ENCODE results near the gene ZNF710.
"Not testable (repeated sequence)": the region's sequence is repeated elsewhere in the genome, so short reads cannot be mapped to it uniquely, and the experiment has no call there.

ZNF710 gene

DNA sequence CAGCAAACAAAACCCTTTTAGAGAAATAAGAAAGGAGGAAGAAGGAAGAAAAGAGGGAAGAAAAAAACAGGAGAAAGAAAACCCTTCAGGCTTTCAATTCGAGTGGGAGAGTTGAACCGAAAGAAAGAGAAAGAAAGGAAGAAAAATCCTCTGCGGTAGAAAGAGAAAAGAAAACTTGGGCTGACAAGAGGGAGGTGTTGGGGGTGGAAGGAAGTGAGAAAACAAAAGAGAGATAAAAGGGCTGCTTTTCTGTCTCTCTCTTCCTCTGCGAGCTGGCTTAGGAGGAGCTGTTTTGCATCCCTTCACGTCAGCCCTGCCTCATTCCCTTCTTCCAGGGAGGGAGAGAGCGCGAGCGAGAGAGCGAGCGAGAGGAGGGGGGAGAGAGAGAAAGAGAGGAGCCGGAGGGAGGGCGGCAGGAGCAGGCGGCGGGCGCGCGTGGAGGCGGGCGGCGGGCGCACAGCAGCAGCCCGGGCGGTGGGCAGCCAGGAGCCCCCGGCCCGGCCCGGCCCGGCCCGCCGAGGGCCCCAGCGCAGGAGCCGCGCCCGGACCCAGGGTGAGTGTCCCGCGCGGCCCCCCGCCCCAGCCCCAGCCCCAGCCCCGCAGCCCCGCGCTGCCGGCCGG lies at the start of gene ZNF710:
TSS of gene ZNF710 (plus strand) at position 263 of the 621 bp plus-strand sequence. CDS start 65,814 bp downstream, outside the sequence.
- peak in 1 of 2 experiments; percentile 6 for DNase-seq

DNA sequence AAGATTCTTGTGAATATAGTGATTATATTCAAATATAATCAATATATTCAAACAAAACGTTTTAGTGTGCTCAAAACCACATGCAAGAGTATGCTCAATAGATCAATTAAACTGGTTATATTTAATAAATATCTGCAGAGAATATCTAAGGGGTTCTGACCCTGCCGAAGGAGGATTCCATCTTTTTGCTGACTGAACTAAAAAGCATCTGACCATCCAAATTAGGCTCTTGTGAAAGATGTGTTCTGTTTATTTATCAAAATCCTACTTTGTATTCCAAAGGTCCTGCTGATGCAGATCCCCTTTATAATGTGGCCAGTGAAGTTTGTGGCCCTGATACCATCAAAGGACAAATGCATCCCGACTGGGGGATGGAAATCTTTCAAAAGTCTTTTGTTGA lies 46.6 kb upstream of the ZNF710 start:
- DNase-seq: no peak

DNA sequence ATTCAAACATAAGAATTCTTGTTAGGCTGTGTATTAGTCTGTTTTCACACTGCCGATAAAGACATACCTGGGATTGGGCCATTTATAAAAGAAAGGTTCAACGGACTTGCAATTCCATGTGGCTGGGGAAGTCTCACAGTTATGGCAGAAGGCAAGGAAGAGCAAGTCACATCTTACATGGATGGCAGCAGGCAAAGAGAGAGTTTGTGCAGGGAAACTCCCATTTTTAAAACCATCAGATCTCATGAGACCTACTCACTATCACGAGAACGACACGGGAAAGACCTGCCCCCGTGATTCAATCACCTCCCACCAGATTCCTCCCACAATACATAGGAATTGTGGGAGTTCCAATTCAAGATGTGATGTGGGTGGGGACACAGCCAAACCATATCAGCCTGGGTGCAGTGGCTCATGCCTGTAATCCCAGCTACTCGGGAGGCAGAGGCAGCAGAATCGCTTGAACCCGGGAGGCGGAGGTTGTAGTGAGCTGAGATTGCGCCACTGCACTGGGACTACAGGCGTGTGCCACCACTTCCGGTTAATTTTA lies 45.6 kb upstream of the ZNF710 start:
- DNase-seq: not testable (repeated sequence)

DNA sequence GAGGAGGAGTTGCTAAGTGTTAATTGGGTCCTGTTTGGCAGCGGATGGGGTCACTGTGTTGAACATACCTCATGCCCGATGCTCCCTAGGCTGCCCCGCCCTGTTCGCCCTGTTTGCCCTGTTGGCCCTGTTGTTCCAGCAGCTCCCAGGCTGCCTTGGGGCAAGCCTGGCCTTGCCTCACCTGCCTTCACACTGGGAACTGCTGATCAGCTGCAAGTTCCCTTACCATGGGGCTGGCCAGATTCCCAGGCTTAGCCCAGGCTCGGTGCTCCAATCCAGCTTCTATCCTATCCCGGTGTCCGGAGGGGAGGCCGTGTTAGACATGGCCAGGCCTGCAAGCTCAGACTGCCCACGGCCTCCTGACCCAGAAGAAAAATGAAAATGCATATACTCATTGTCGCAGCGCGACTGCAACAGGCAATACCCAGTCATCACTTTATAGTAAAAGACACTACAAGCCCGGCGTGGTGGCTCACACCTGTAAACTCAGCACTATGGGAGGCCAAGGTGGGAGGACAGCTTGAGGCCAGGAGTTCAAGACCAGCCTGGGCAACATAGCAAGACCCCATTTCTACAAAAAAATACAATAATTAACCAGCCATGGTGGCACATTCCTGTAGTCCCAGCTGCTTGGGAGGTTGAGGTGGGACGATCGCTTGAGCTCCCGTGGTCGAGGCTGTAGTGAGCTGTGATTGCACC lies 42.9 kb upstream of the ZNF710 start:
- DNase-seq: no peak

GRCh38 chr15:89963301-89964231 lies 37.6 kb upstream of the ZNF710 start:
- no peak for DNase-seq

DNA sequence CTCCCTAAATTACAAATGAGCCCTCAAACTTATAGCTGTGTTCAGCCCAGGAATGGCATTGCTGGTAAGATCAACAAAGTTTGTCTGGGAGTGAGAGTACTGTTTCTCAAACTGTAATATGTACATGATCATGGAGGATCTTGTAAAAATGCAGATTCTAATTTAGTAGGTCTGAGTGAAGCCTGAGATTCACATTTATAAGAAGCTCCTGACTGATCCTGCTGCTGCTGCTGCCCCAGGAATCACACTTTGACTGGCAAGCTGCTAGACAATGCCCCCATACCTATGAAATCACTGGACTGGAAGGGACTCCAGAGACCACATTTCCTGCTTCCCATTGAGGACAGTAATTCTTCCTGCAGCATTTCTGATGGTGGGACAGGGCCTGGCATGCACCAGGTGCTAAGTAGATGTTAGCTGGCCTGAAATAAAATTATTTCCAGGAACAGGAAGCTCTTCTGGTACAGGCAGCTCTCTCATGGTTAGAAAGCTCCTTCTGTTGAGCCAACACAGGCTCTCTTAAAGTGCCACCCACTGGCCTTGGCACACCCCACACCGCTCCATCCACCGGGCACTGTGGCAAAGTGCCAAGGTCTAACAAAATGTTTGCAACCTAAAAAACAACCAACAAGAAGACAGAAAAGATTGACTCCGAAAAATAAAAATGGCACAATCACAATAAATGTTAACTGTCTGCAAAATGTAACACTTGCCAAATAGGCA lies 36.7 kb upstream of the ZNF710 start:
- no peak for DNase-seq

- no peak for DNase-seq
Observed at GRCh38 chr15:89967881-89968280, 33.2 kb upstream of the ZNF710 start.

- DNase-seq: peak; percentile 24 to 29
Observed at GRCh38 chr15:89971592-89971997, 29.5 kb upstream of the ZNF710 start.

DNA sequence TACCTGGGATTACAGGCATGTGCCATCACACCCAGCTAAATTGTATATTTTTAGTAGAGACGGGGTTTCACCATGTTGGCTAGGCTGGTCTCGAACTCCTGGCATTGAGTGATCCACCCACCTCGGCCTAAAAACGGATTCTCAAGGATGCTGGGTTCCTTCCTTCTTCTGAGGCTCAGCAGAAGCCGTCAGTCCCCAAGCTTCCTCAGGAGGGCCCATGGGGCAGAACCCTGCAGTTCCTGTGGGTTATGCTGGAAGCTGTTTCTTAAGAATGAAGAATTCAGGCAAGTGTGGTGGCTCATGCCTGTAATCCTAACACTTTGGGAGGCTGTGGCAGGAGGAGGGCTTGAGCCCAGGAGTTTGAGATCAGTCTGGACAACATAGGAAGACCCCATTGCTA lies 29.0 kb upstream of the ZNF710 start:
- DNase-seq: no peak

DNA sequence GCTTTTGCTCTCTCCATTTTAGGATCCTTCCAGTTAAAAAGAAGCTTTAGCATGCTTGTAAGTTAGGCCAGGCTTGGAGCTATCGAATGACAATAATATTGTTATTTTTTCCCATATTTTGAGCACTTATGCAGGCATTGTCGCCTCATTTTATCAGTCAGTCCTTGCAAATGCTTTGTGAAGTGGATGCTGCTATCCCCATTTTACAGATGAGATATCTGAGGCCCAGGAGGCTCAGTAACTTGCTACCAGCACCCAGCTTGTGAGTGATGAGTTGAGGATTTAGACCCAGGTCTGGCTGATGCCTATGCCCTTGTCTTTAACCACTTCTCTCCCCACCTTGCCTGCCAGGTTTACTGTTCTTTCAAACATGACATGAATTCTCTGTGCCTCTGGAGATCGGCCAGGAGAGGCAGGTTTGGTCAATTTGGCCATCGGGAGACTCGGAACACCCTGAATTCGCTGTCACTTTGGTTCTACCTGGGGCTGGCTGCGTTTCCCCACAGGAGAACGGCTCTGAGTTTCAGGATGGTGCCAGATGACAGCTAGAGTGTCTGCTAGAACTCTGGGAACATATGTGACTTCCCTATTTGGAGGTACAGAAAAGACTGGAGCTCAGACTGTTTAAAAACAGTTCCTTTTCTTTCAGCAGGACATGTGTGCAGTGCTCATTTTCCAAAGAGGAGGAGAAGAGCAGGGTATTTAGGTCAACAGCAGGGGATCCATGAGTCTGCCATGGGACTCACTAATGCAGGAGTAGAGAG lies 25.5 kb upstream of the ZNF710 start:
- no peak for DNase-seq

- DNase-seq: no peak
Observed at GRCh38 chr15:89976246-89976600, 24.9 kb upstream of the ZNF710 start.

DNA sequence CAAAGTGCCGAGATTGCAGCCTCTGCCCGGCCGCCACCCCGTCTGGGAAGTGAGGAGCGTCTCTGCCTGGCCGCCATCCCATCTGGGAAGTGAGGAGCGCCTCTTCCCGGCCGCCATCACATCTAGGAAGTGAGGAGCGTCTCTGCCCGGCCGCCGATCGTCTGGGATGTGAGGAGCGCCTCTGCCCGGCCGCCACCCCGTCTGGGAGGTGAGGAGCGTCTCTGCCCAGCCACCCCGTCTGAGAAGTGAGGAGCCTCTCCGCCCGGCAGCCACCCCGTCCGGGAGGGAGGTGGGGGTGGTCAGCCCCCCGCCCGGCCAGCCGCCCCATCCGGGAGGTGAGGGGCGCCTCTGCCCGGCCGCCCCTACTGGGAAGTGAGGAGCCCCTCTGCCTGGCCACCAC lies 23.3 kb upstream of the ZNF710 start:
- DNase-seq: not testable (repeated sequence)

DNA sequence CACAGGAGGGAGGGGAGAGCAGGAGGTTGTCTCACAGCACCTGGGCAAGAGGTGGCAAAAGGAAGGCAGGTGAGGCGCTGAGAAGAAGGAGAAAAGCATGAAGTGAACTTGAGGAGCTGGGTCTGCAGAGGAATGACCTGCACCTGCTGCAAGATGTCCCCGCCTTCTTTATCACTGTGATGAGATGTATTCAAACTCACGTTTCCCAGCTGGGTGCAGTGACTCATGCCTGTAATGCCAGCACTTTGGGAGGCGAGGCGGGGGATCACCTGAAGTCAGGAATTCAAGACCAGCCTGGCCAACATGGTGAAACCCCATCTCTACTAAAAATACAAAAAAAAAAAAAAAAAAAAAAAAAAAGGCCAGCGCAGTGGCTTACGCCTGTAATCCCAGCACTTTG lies 22.2 kb upstream of the ZNF710 start:
- DNase-seq: no peak

DNA sequence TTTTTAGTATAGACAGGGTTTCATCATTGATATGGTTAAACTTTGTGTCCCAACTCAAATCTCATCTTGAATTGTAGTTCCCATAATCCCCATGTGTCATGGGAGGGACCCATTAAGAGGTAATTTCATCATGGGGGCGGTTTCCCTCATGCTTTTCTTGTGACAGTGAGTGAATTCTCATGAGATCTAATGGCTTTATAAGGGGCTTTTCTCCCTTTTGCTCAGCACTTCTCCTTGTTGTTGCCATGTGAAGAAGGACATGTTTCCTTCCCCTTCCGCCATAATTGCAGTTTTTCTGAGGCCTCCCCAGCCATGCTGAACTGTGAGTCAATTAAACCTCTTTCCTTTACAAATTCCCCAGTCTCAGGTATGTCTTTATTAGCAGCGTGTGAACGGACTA lies 20.2 kb upstream of the ZNF710 start:
- no peak for DNase-seq

DNA sequence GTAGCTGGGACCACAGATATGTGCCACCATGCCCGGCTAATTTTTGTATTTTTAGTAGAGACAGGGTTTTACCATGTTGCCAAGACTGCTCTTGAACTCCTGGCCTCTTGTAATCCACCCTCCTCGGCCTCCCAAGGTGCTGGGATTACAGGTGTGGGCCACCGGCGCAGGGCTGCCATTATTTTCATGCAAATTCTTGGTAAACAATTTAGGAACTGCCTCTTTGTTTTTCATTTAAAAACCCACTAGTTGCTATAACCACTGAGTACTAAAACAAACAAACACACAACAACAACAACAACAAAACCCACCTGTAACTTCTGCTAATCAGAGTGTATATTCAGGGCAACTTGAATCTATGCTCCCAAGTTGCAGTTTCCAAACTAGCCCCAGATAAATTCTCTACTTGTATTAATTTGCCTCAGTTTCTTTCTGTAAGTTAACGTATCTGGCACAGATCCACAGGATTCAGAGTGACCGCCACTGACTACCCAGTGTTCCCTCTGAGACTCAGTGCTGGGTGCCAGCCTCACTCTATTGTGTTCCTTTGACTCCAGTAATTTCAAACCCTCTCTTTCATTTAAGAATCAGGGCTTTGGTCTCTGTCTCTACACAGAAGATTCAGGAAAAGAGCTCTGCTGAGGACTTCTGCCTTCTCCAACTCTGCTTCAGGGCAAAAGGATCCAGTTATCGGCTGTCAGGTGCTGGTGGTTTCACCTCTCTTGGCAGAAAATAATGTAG lies 18.6 kb upstream of the ZNF710 start:
- no peak for DNase-seq

DNA sequence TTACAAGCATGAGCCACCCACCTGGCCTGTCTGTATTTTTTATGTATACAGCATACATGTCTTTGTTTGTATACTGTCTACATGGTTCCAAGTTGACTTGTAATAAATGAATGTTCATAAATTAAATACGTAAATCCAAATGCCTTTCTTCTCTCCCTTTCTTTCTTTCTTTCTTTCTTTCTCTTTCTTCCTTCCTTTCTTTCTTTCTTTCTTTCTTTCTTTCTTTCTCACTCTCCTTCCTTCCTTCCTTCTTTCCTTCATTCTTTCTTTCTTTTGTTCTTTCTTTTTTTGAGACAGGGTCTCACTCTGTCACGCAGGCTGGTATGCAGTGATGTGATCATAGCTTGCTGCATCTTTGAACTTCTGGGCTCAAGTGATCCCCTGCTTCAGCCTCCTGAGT lies 17.1 kb upstream of the ZNF710 start:
- DNase-seq: no peak

GRCh38 chr15:89984421-89985010 lies 16.6 kb upstream of the ZNF710 start:
- DNase-seq: no peak

GRCh38 chr15:89985111-89985510 lies 16.0 kb upstream of the ZNF710 start:
- no peak for DNase-seq

GRCh38 chr15:89991312-89991711 lies 9.8 kb upstream of the ZNF710 start:
- no peak for DNase-seq

- DNase-seq: no peak
Observed at GRCh38 chr15:89993349-89993748, 7.8 kb upstream of the ZNF710 start.

DNA sequence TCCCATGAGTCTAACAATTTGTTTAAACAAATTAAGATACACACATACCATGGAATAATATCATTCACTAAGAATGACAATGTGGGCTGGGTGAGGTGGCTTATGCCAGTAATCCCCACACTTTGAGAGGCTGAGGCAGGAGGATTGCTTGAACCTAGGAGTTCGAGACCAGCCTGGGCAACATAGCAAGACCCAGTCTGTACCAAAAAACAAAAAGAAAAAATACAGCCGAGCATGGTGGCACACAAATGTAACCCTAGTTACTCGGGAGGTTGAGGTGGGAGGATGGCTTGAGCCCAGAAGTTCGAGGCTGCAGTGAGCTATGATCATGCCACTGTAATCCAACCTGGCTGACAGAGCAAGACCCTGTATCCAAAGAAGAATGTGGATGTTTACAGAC lies 4.0 kb upstream of the ZNF710 start:
- no peak for DNase-seq

Measured in activated CD4-positive, alpha-beta T cell treated with anti-CD3 and anti-CD28 coated beads, Interleukin-2, amount 50 U/mL, for 4 hours (primary cell).